Aortic smooth muscle cell (primary cell): ENCODE results near the gene MAGEA1. TPM values are rescaled to one million over a fixed set of nuclear protein-coding genes. Genes with fewer than 3 reads are reported as not detected.

ENCODE experiments used
- total RNA-seq: library from RNA; depleted of rRNA; stranded (reverse); fragments of >200 nt; gene quantifications from 2 replicates; pipeline ENCODE4 v1.2.3, GENCODE V29; 2014

Gene MAGEA1, protein sequence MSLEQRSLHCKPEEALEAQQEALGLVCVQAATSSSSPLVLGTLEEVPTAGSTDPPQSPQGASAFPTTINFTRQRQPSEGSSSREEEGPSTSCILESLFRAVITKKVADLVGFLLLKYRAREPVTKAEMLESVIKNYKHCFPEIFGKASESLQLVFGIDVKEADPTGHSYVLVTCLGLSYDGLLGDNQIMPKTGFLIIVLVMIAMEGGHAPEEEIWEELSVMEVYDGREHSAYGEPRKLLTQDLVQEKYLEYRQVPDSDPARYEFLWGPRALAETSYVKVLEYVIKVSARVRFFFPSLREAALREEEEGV
- not detected in 2 replicates for total RNA-seq

DNA sequence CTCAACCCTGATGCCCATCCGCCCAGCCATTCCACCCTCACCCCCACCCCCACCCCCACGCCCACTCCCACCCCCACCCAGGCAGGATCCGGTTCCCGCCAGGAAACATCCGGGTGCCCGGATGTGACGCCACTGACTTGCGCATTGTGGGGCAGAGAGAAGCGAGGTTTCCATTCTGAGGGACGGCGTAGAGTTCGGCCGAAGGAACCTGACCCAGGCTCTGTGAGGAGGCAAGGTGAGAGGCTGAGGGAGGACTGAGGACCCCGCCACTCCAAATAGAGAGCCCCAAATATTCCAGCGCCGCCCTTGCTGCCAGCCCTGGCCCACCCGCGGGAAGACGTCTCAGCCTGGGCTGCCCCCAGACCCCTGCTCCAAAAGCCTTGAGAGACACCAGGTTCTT, at the start of gene MAGEA1:
MAGEA1 (plus strand) TSS at position 154 of the 400 bp plus-strand sequence. CDS start 3,106 bp downstream, outside the sequence.

Other genes with a start within 250 kb of the MAGEA1 start
- gene PNMA5, start 185.2 kb upstream of the MAGEA1 start, total RNA-seq: not detected in 2 replicates
- gene PNMA3, start 122.8 kb upstream of the MAGEA1 start, total RNA-seq: 0.06 TPM in 1 of 2 replicates, not detected in the other
- 0.53 and 0.62 TPM in 2 replicates for gene PNMA6A, start 106.8 kb upstream of the MAGEA1 start, total RNA-seq
- gene PNMA6F, start 142.5 kb downstream of the MAGEA1 start, total RNA-seq: not detected in 2 replicates
- 6.3 and 7.8 TPM in 2 replicates for gene ZNF275, start 154.9 kb downstream of the MAGEA1 start, total RNA-seq
- gene PNMA6E, start 222.1 kb downstream of the MAGEA1 start, total RNA-seq: not detected in 2 replicates
- gene ZFP92, start 232.2 kb downstream of the MAGEA1 start, total RNA-seq: under 0.01 TPM in 2 replicates